ENCODE measurements around the gene CD74. TPM values are rescaled to one million over a fixed set of nuclear protein-coding genes. Genes with fewer than 3 reads are reported as not detected.

Gene CD74
- total and polyA plus RNA-seq, 4 donors = 59.3 to 175 (median 103) TPM

- 85% methylated on average over 2 of the region's 12 CpGs for WGBS (ENCODE audit: insufficient coverage)
- no peaks in the 10 kb centered on the region for H3K9me3 ChIP-seq (ENCODE audit: control insufficient read depth, insufficient read depth, low read length)
- no peak overlapping the region for H3K27ac ChIP-seq (ENCODE audit: low read depth, low read length)
- no peaks in the 10 kb centered on the region for H3K27me3 ChIP-seq (ENCODE audit: control insufficient read depth, insufficient read depth, low read length)
- no peak overlapping the region for H3K4me3 ChIP-seq (ENCODE audit: low read depth, low read length)
- no peaks in the 10 kb centered on the region for H3K36me3 ChIP-seq (ENCODE audit: control insufficient read depth, insufficient read depth, low read length)
- no peak for DNase-seq (ENCODE audit: low read depth in 4 of 6, low spot score in 6 of 6)
- peaks cover 13% of the 10 kb centered on the region for H3K4me1 ChIP-seq (ENCODE audit: control insufficient read depth, insufficient read depth, low read length)
Observed at GRCh38 chr5:150413176-150413901, 629 bp upstream of the CD74 start.

GRCh38 chr5:150411245-150411979, 1.3 kb downstream of the CD74 start:
- Histone ChIP-seq H3K36me3 (ENCODE audit: control insufficient read depth, insufficient read depth, low read length) (peaks cover 2% of the 10 kb centered on the region), H3K27ac (ENCODE audit: low read depth, low read length) (no peak overlapping the region), H3K27me3 (ENCODE audit: control insufficient read depth, insufficient read depth, low read length) (no peaks in the 10 kb centered on the region), H3K4me1 (ENCODE audit: control insufficient read depth, insufficient read depth, low read length) (peaks cover 13% of the 10 kb centered on the region), H3K4me3 (ENCODE audit: low read depth, low read length) (no peak overlapping the region), H3K9me3 (ENCODE audit: control insufficient read depth, insufficient read depth, low read length) (no peaks in the 10 kb centered on the region)
- no peak for DNase-seq (ENCODE audit: low read depth in 4 of 6, low spot score in 6 of 6)
- 100% methylated on average over 2 of the region's 5 CpGs for WGBS (ENCODE audit: insufficient coverage)

GRCh38 chr5:150410524-150411244, 2.0 kb downstream of the CD74 start:
- no peaks in the 10 kb centered on the region for H3K27me3 ChIP-seq (ENCODE audit: control insufficient read depth, insufficient read depth, low read length)
- H3K9me3 ChIP-seq (ENCODE audit: control insufficient read depth, insufficient read depth, low read length) = no peaks in the 10 kb centered on the region
- peaks cover 2% of the 10 kb centered on the region for H3K36me3 ChIP-seq (ENCODE audit: control insufficient read depth, insufficient read depth, low read length)
- DNase-seq (ENCODE audit: low read depth in 4 of 6, low spot score in 6 of 6) = peak; percentile 60 to 96 (median 76)
- peaks cover 13% of the 10 kb centered on the region for H3K4me1 ChIP-seq (ENCODE audit: control insufficient read depth, insufficient read depth, low read length)
- WGBS (ENCODE audit: insufficient coverage) = 17% methylated on average over 2 of the region's 4 CpGs
- H3K27ac ChIP-seq (ENCODE audit: low read depth, low read length) = peak overlapping the region; percentile 42
- no peak overlapping the region for H3K4me3 ChIP-seq (ENCODE audit: low read depth, low read length)

GRCh38 chr5:150409638-150410523, 2.8 kb downstream of the CD74 start:
- 15% methylated on average over 12 of the region's 15 CpGs for WGBS (ENCODE audit: insufficient coverage)
- peak overlapping the region; percentile 70 for H3K27ac ChIP-seq (ENCODE audit: low read depth, low read length)
- H3K9me3 ChIP-seq (ENCODE audit: control insufficient read depth, insufficient read depth, low read length) = no peaks in the 10 kb centered on the region
- peak; percentile 74 to 97 (median 88) for DNase-seq (ENCODE audit: low read depth in 4 of 6, low spot score in 6 of 6)
- no peaks in the 10 kb centered on the region for H3K27me3 ChIP-seq (ENCODE audit: control insufficient read depth, insufficient read depth, low read length)
- H3K36me3 ChIP-seq (ENCODE audit: control insufficient read depth, insufficient read depth, low read length) = peaks cover 2% of the 10 kb centered on the region
- no peak overlapping the region for H3K4me3 ChIP-seq (ENCODE audit: low read depth, low read length)
- H3K4me1 ChIP-seq (ENCODE audit: control insufficient read depth, insufficient read depth, low read length) = peaks cover 13% of the 10 kb centered on the region

GRCh38 chr5:150408231-150408943, 4.3 kb downstream of the CD74 start:
- no peak for DNase-seq (ENCODE audit: low read depth in 4 of 6, low spot score in 6 of 6)
- no peak overlapping the region for H3K27ac ChIP-seq (ENCODE audit: low read depth, low read length)
- H3K9me3 ChIP-seq (ENCODE audit: control insufficient read depth, insufficient read depth, low read length) = no peaks in the 10 kb centered on the region
- H3K36me3 ChIP-seq (ENCODE audit: control insufficient read depth, insufficient read depth, low read length) = peaks cover 10% of the 10 kb centered on the region
- no peak overlapping the region for H3K4me3 ChIP-seq (ENCODE audit: low read depth, low read length)
- H3K27me3 ChIP-seq (ENCODE audit: control insufficient read depth, insufficient read depth, low read length) = no peaks in the 10 kb centered on the region
- H3K4me1 ChIP-seq (ENCODE audit: control insufficient read depth, insufficient read depth, low read length) = peaks cover 13% of the 10 kb centered on the region
- 92% methylated on average over 4 of the region's 8 CpGs for WGBS (ENCODE audit: insufficient coverage)

- Histone ChIP-seq H3K4me3 (ENCODE audit: low read depth, low read length) (no peak overlapping the region), H3K36me3 (ENCODE audit: control insufficient read depth, insufficient read depth, low read length) (peaks cover 19% of the 10 kb centered on the region), H3K27me3 (ENCODE audit: control insufficient read depth, insufficient read depth, low read length) (no peaks in the 10 kb centered on the region), H3K4me1 (ENCODE audit: control insufficient read depth, insufficient read depth, low read length) (peaks cover 4% of the 10 kb centered on the region), H3K9me3 (ENCODE audit: control insufficient read depth, insufficient read depth, low read length) (no peaks in the 10 kb centered on the region), H3K27ac (ENCODE audit: low read depth, low read length) (no peak overlapping the region)
- 74% methylated on average over 9 of the region's 13 CpGs for WGBS (ENCODE audit: insufficient coverage)
- no peak for DNase-seq (ENCODE audit: low read depth in 4 of 6, low spot score in 6 of 6)
Observed at GRCh38 chr5:150407096-150407720, 5.5 kb downstream of the CD74 start.

- Histone ChIP-seq H3K36me3 (ENCODE audit: control insufficient read depth, insufficient read depth, low read length) (peaks cover 19% of the 10 kb centered on the region), H3K27me3 (ENCODE audit: control insufficient read depth, insufficient read depth, low read length) (no peaks in the 10 kb centered on the region), H3K4me1 (ENCODE audit: control insufficient read depth, insufficient read depth, low read length) (peaks cover 4% of the 10 kb centered on the region), H3K4me3 (ENCODE audit: low read depth, low read length) (no peak overlapping the region), H3K9me3 (ENCODE audit: control insufficient read depth, insufficient read depth, low read length) (no peaks in the 10 kb centered on the region), H3K27ac (ENCODE audit: low read depth, low read length) (no peak overlapping the region)
- WGBS (ENCODE audit: insufficient coverage) = 76% methylated on average over 10 of the region's 10 CpGs
- DNase-seq (ENCODE audit: low read depth in 4 of 6, low spot score in 6 of 6) = no peak
Observed at GRCh38 chr5:150406723-150407095, 6.0 kb downstream of the CD74 start.

GRCh38 chr5:150406103-150406722, 6.5 kb downstream of the CD74 start:
- no peak for DNase-seq (ENCODE audit: low read depth in 4 of 6, low spot score in 6 of 6)
- H3K36me3 ChIP-seq (ENCODE audit: control insufficient read depth, insufficient read depth, low read length) = peaks cover 21% of the 10 kb centered on the region
- H3K4me3 ChIP-seq (ENCODE audit: low read depth, low read length) = no peak overlapping the region
- no peaks in the 10 kb centered on the region for H3K27me3 ChIP-seq (ENCODE audit: control insufficient read depth, insufficient read depth, low read length)
- no peak overlapping the region for H3K27ac ChIP-seq (ENCODE audit: low read depth, low read length)
- H3K4me1 ChIP-seq (ENCODE audit: control insufficient read depth, insufficient read depth, low read length) = peaks cover 4% of the 10 kb centered on the region
- WGBS (ENCODE audit: insufficient coverage) = 100% methylated on average over 1 of the region's 4 CpGs
- no peaks in the 10 kb centered on the region for H3K9me3 ChIP-seq (ENCODE audit: control insufficient read depth, insufficient read depth, low read length)

Measured in spinal cord (tissue), 10 donors.